Stimulated activated CD8-positive, alpha-beta memory T cell treated with anti-CD3 and anti-CD28 coated beads, Interleukin-7, amount 100 ng/mL, for 48 hours (primary cell): Measurements from ENCODE around the gene TAC3.
A peak's percentile ranks its signal among the peaks of the same experiment; 100 is the strongest.
"Not testable (repeated sequence)": the region's sequence is repeated elsewhere in the genome, so short reads cannot be mapped to it uniquely, and the experiment has no call there.

Source experiments
- DNase-seq, 2 donors: peaks; one replicate each; pipeline ENCODE4 v3.0.0-alpha.2; 2020; ENCODE audit warnings: low read depth in 1 of 2; ENCODE audit errors: extremely low read depth in 1 of 2

TAC3 gene

GRCh38 chr12:57016348-57016747 lies at the start of gene TAC3:
Gene TAC3 (minus strand): TSS chr12:57016529. CDS start chr12:57015797, 732 bp downstream.
- no peak for DNase-seq

GRCh38 chr12:57063991-57064685 lies 47.8 kb upstream of the TAC3 start:
- peak in 1 of 2 donors; percentile 46 for DNase-seq

- DNase-seq, result no peak
Measured at GRCh38 chr12:57058454-57058853, 42.1 kb upstream of the TAC3 start.

- DNase-seq, result no peak
Measured at GRCh38 chr12:57057067-57057751, 40.9 kb upstream of the TAC3 start.

- DNase-seq, result no peak
Measured at GRCh38 chr12:57055824-57056223, 39.5 kb upstream of the TAC3 start.

GRCh38 chr12:57053901-57054300 lies 37.6 kb upstream of the TAC3 start:
- DNase-seq, result not testable (repeated sequence)

GRCh38 chr12:57053146-57053545 lies 36.8 kb upstream of the TAC3 start:
- DNase-seq, result not testable (repeated sequence)

GRCh38 chr12:57051011-57051410 lies 34.7 kb upstream of the TAC3 start:
- DNase-seq, result no peak

- no peak for DNase-seq
Measured at GRCh38 chr12:57049890-57050289, 33.6 kb upstream of the TAC3 start, which contains the start of gene MYO1A. Gene MYO1A (minus strand): TSS chr12:57050129. CDS start chr12:57048323, 1,806 bp downstream.

GRCh38 chr12:57049119-57049446 lies 32.8 kb upstream of the TAC3 start:
- DNase-seq, result no peak

GRCh38 chr12:57048423-57049118 lies 32.2 kb upstream of the TAC3 start:
- no peak for DNase-seq

- no peak for DNase-seq
Measured at GRCh38 chr12:57047981-57048380, 31.7 kb upstream of the TAC3 start.

GRCh38 chr12:57046947-57047890 lies 30.9 kb upstream of the TAC3 start:
- DNase-seq, result peak; percentile 37 to 62

GRCh38 chr12:57046086-57046791 lies 29.9 kb upstream of the TAC3 start:
- no peak for DNase-seq

GRCh38 chr12:57044889-57045288 lies 28.6 kb upstream of the TAC3 start:
- DNase-seq, result no peak

- no peak for DNase-seq
Measured at GRCh38 chr12:57044468-57044867, 28.1 kb upstream of the TAC3 start.

GRCh38 chr12:57042695-57043094 lies 26.4 kb upstream of the TAC3 start:
- no peak for DNase-seq

- no peak for DNase-seq
Measured at GRCh38 chr12:57040750-57041149, 24.4 kb upstream of the TAC3 start.

- no peak for DNase-seq
Measured at GRCh38 chr12:57040211-57040610, 23.9 kb upstream of the TAC3 start.
